Uterus (tissue), 4 donors: Measurements from ENCODE around the gene SCAMP4. TPM values are rescaled to one million over a fixed set of nuclear protein-coding genes. Genes with fewer than 3 reads are reported as not detected.
"Not testable (repeated sequence)": the region's sequence is repeated elsewhere in the genome, so short reads cannot be mapped to it uniquely, and the experiment has no call there.

Source experiments
- DNase-seq, 2 donors: peaks; one replicate each; pipeline ENCODE4 v3.0.0-alpha.2; 2019 to 2020
- H3K27ac ChIP-seq, 2 donors: fragments of 200-600 bp; sonication (generic); 1 replicate in 1 of 2; 2 replicates in 1 of 2; pipeline ENCODE4 v1.5.1; 2016 to 2018
- H3K27me3 ChIP-seq, 2 donors: fragments of 200-600 bp; sonication (generic); one replicate each; pipeline ENCODE4 v1.5.1; 2018 to 2019; ENCODE audit warnings: control low read depth in 1 of 2
- H3K36me3 ChIP-seq, 2 donors: fragments of 200-600 bp; sonication (generic); one replicate each; pipeline ENCODE4 v1.5.1; 2019; ENCODE audit warnings: control low read depth in 1 of 2
- H3K4me1 ChIP-seq, 2 donors: fragments of 200-600 bp; sonication (generic); one replicate each; pipeline ENCODE4 v1.5.1; 2018 to 2019; ENCODE audit warnings: control low read depth in 1 of 2
- H3K4me3 ChIP-seq, 2 donors: fragments of 200-600 bp; sonication (generic); 1 replicate in 1 of 2; 2 replicates in 1 of 2; pipeline ENCODE4 v1.5.1; 2018 to 2019; ENCODE audit warnings: mild to moderate bottlenecking in 1 of 2
- H3K9me3 ChIP-seq, 2 donors: fragments of 200-600 bp; sonication (generic); one replicate each; pipeline ENCODE4 v1.5.1; 2019; ENCODE audit warnings: control low read depth in 1 of 2
- POLR2A ChIP-seq, 2 donors: fragments of 450-650 bp; IDR thresholded peaks; one replicate each; pipeline ENCODE4 v1.6.1; 2016; ENCODE audit warnings: antibody characterized with exemption in 2 of 2, mild to moderate bottlenecking in 1 of 2, moderate library complexity in 1 of 2
- intact Hi-C: fragments of 100-400 bp; cut with DNase I; formaldehyde crosslinking; loops from one replicate; pipeline ENCODE4 v1.15.1; 2023; ENCODE audit warnings: low total_unique reads
- total RNA-seq, 4 donors: library from RNA; depleted of rRNA in 3 of 4; stranded (reverse); fragments of >200 nt in 3 of 4; gene quantifications; one replicate each; pipeline versions ENCODE4 v1.1.0 to v1.2.4, GENCODE V29; 2014 to 2023
- TF ChIP-seq, protein P1 (sequence below), 4 experiments: fragments of 200-600 bp in 2 of 4; fragments of 450-650 bp in 2 of 4; sonication (generic) in 2 of 4; IDR thresholded peaks; one replicate each; pipeline ENCODE4 v1.5.1; 2016 to 2019; ENCODE audit warnings: antibody characterized with exemption in 4 of 4, mild to moderate bottlenecking in 2 of 4, moderate library complexity in 1 of 4
- donor health status: DM: yes; HTN: yes; CAD: no.

The SCAMP4 gene
- total RNA-seq, 4 donors from 2014 or later: 9.5 to 68.9 (median 28.0) TPM

DNA sequence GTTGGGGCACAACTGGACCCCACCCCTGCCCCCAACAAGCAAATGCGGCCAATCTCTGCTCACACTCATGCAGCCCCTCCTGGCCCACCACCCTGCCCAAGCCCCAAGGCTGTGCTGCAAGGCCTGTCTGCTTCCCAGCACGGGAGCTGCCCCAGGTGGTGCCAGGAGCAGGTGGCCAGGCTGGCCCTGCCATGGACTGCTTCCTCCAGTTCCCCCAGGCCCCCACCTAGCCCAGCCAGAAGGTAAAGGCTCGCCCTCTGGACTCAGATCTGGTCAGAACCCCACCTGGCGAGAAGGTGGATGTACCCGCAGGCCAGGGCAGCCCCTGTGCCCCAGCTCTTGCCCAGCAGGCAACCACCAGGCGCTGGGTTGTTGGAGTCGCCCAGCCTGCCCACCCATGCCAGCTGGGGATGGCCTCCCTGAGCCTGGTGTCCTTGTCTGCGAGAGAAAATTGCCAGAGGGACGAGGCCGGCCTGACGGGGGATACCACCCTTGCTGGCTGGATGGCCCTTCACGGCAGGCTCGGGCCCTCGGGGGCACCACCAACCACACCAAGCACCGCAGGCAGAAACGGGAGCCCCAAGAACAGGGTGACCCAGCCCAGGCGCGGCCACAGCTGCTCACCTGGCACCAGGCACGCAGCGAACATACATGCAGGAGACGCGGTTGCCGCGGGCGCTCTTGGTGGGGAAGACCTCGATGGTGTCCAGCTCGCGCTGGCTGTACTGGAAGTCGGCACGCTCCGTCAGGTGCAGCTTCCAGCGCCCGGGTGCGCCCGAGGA lies 24.4 kb upstream of the SCAMP4 start:
- H3K4me1 ChIP-seq: peaks cover 0 to 34% of the 10 kb centered on the region in 2 donors
- no peak for DNase-seq

DNA sequence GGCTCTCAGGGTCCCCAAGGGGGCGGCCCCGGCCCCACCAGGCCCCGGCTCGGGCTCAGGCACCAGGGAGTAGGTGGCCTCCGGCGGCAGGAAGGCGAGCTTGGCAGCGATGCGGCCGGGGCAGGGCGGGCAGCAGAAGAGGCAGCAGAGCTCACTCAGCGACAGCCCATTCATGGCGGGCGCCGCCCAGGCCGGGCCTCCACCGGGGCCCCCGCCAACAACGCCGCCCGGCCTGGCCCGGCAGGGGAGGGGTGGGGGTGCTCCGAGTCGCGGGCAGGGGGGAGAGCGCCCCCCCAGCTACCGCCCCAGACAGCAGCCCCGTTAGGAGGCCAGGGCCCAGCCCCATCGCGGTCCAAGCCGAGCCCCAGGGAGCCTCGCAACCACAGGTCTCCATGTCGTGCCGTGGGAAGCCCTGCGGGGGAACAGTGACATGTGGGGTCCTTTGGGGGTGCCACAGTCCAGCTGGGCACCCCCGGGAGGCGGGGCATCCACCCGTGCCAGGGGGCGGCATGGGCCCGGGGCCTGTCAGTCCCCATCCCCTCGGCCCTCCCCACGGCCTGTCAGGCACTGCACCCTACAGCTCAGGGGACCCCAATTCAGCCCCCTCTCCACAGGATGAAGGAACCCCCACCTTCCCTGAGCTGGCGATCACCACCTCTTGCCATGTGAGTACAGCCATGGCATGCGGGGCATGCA lies 23.7 kb upstream of the SCAMP4 start:
- H3K4me3 ChIP-seq, H3K36me3 ChIP-seq, H3K9me3 ChIP-seq, H3K27me3 ChIP-seq, DNase-seq, intact Hi-C loops: not testable (repeated sequence)
- peak overlapping the region; percentile 30 to 87 for H3K27ac ChIP-seq
- H3K4me1 ChIP-seq: peaks cover 0 to 34% of the 10 kb centered on the region in 2 donors

More for the DNA sequence above, 24.4 kb upstream of the SCAMP4 start:
- intact Hi-C loops: no loop called here
- Histone ChIP-seq H3K27me3 (no peaks in the 10 kb centered on the region), H3K9me3 (no peaks in the 10 kb centered on the region), H3K27ac (peak overlapping the region in 1 of 2 donors; percentile 40), H3K4me3 (no peak overlapping the region), H3K36me3 (no peaks in the 10 kb centered on the region)
- TF ChIP-seq, protein P1, sequence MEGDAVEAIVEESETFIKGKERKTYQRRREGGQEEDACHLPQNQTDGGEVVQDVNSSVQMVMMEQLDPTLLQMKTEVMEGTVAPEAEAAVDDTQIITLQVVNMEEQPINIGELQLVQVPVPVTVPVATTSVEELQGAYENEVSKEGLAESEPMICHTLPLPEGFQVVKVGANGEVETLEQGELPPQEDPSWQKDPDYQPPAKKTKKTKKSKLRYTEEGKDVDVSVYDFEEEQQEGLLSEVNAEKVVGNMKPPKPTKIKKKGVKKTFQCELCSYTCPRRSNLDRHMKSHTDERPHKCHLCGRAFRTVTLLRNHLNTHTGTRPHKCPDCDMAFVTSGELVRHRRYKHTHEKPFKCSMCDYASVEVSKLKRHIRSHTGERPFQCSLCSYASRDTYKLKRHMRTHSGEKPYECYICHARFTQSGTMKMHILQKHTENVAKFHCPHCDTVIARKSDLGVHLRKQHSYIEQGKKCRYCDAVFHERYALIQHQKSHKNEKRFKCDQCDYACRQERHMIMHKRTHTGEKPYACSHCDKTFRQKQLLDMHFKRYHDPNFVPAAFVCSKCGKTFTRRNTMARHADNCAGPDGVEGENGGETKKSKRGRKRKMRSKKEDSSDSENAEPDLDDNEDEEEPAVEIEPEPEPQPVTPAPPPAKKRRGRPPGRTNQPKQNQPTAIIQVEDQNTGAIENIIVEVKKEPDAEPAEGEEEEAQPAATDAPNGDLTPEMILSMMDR (IDR thresholded peaks at IDR 0.05): no peak
- TF ChIP-seq POLR2A (IDR thresholded peaks at IDR 0.05): no peak

DNA sequence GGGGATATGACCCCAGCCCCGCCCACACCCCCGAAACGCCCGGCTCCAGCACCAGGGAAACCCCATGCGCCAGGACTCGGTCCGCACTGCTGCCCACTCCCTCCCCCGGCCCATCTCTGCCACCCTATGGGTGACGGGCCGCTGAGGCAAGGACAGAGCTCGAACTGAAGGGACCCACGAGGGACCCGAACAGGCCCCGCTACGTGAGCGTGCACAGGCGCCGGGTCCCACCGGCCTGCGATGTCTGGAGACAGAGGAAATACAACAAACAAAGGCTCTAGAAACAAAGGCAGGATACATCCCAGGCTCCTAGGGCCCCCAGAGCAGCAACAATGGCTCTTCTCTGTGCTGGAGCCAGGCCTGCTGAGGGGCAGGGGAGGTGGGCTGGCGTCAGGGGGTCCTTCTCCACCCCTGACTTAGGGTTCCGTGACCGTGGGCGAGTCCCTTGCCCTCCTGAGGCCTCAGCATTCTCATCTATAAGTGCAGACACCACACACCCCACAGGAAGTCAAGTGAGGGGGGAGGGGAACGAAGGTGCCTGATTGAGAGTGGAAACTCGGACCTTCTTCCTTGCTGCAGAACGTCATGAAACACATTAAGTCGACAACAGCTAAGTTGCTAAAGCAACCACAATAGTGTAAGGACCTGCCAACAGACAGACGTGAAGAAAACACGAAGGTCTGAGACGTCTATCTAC lies 23.0 kb upstream of the SCAMP4 start:
- peaks cover 0 to 30% of the 10 kb centered on the region in 2 donors for H3K4me1 ChIP-seq
- H3K27me3 ChIP-seq: no peaks in the 10 kb centered on the region
- H3K36me3 ChIP-seq: no peaks in the 10 kb centered on the region
- H3K27ac ChIP-seq: peak overlapping the region; percentile 30 to 87
- H3K9me3 ChIP-seq: no peaks in the 10 kb centered on the region
- DNase-seq: no peak
- TF ChIP-seq POLR2A (IDR thresholded peaks at IDR 0.05): no peak
- TF ChIP-seq, protein P1 (IDR thresholded peaks at IDR 0.05): no peak
- intact Hi-C loops: no loop called here
- H3K4me3 ChIP-seq: no peak overlapping the region

DNA sequence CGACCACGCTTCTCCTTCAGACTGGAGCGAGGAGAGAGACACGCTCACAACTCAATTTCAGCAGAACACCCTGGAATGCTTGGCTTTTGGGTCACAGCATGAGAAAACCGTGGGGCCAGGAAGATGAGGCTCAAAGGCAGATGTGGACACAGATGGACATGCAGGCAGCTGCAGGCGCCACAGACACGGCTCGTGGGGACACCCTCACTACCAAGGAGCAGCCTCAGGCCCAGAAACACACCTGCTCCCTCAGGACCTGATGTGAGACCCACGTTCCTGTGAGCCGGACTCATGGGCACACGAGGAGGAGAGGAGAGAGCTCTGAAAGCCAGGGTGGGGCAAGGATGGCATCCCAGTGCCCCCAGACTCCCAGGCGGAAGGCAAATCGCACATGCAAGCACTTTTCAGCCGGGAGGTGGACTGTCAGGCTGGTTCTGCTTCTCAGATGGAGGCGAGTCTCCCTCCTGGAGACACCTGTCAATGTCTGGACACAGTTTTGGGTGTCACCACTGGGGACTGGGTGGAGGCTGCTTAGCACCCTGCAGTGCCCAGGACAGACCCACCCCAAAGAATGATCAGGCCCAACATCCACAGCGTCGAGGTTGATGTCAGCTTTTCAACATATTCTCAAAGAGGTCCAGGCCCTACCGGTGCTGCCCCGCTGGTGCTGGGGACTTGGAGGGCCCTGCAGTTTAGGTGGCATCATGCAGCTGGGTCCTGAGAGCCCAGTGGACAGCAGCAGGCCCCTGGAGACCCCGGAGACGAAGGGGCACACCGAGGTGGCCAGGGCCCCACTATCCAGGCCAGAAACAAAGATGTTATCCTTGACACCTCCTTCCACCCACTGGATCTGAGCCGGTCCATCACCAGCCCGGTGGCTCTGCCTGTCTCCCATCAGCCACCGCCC lies 22.2 kb upstream of the SCAMP4 start:
- Histone ChIP-seq H3K27ac (peak overlapping the region; percentile 10 to 87), H3K4me1 (peaks cover 0 to 30% of the 10 kb centered on the region in 2 donors), H3K36me3 (no peaks in the 10 kb centered on the region), H3K27me3 (no peaks in the 10 kb centered on the region), H3K9me3 (no peaks in the 10 kb centered on the region), H3K4me3 (peak overlapping the region in 1 of 2 donors; percentile 3)
- no peak for TF ChIP-seq POLR2A (IDR thresholded peaks at IDR 0.05)
- TF ChIP-seq, protein P1 (IDR thresholded peaks at IDR 0.05): no peak
- intact Hi-C loops: no loop called here
- DNase-seq: no peak

- no peak for DNase-seq
- H3K9me3 ChIP-seq: no peaks in the 10 kb centered on the region
- intact Hi-C loops: no loop called here
- H3K36me3 ChIP-seq: no peaks in the 10 kb centered on the region
- TF ChIP-seq, protein P1 (IDR thresholded peaks at IDR 0.05): no peak
- no peak for TF ChIP-seq POLR2A (IDR thresholded peaks at IDR 0.05)
- peaks cover 0 to 30% of the 10 kb centered on the region in 2 donors for H3K4me1 ChIP-seq
- H3K27ac ChIP-seq: peak overlapping the region in 1 of 2 donors; percentile 87
- H3K4me3 ChIP-seq: peak overlapping the region; percentile 69 to 95
- H3K27me3 ChIP-seq: no peaks in the 10 kb centered on the region
Measured at GRCh38 chr19:1883784-1884183, 21.4 kb upstream of the SCAMP4 start.
